Measurements from ENCODE around the gene FAM107B. TPM values are rescaled to one million over a fixed set of nuclear protein-coding genes. Genes with fewer than 3 reads are reported as not detected.

The FAM107B gene
- total and polyA plus RNA-seq, 2 of the 8 experiments (the other 6 are each of a cell fraction or from before 2014, with no cell fraction given): 7.5 to 28.1 TPM

DNA sequence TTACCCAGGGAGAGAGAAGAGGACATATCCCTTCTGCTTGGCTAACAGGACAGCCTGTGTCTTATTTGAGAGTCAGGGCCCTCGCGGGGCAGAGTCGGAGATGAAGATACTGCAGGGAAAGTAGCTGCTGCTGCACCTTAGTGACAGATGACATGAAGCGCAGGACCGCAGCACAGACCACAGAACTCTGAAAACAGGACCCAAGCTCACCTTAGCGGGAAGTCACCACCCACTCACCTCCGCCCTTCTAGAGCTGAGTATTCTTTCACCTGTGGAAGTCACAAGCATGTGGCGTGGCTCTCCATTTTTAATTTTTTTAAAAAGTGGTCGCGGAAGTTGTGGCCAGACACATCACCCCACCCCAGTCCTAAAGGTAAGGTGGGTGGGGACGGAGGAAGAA lies 191.4 kb downstream of the FAM107B start:
- Histone ChIP-seq H2BK5ac (ENCODE audit: low read depth, low read length) (0 out of 2 replicates have a peak overlapping the region, but pooled peaks have one; percentile 29), H3K56ac (replicated peaks; ENCODE audit: insufficient read length, low read depth, low read length) (no peak overlapping the region), H2AK5ac (ENCODE audit: low read depth, low read length) (no peak overlapping the region), H3K4me2 (ENCODE audit: insufficient read depth in 1 of 2, low read depth in 2 of 2, low read length in 2 of 2) (no peak overlapping the region), H2AFZ (ENCODE audit: low read length) (no peak overlapping the region), H2BK12ac (ENCODE audit: low read depth, low read length) (no peak overlapping the region), H2BK20ac (ENCODE audit: low read length) (no peak overlapping the region), H3K79me1 (ENCODE audit: low read depth, low read length) (peaks cover 7% of the 10 kb centered on the region), H3K4me3 (ENCODE audit: extremely low read depth in 1 of 4, insufficient read depth in 2 of 4, low read depth in 3 of 4, low read length in 4 of 4) (no peak overlapping the region; a peak in 1 of 8 replicates), H2BK15ac (ENCODE audit: low read length) (0 out of 2 replicates have a peak overlapping the region, but pooled peaks have one; percentile 22), H3K23me2 (ENCODE audit: low read depth, low read length) (no peaks in the 10 kb centered on the region; the same call in 1 of the 2 replicates), H2BK120ac (replicated peaks; ENCODE audit: low read depth, low read length) (no peak overlapping the region), H3K27ac (ENCODE audit: low read depth, low read length) (no peak overlapping the region), H4K5ac (ENCODE audit: insufficient read length, low read depth, low read length) (no peak overlapping the region), H4K20me1 (replicated peaks in 1 of 2; ENCODE audit: control insufficient read depth in 1 of 2, insufficient read depth in 2 of 2, low read length in 2 of 2) (no peaks in the 10 kb centered on the region), H3K36me3 (ENCODE audit: control insufficient read depth in 2 of 4, insufficient read depth in 4 of 4, low read length in 3 of 4) (no peaks in the 10 kb centered on the region), H3K79me2 (ENCODE audit: control insufficient read depth in 1 of 2, insufficient read depth in 2 of 2, low read length in 2 of 2) (peaks cover 0 to 20% of the 10 kb centered on the region in 2 experiments; a peak in 2 of 4 replicates), H3K23ac (ENCODE audit: insufficient read length) (no peak overlapping the region), H4K91ac (replicated peaks; ENCODE audit: insufficient read length, low read length) (peak overlapping the region; percentile 38), H3K9me3 (ENCODE audit: insufficient read depth in 2 of 2, low read depth in 1 of 2, low read length in 1 of 2) (no peaks in the 10 kb centered on the region), H3K4me1 (replicated peaks in 1 of 4; ENCODE audit: control insufficient read depth in 3 of 4, insufficient read depth in 4 of 4, low read length in 3 of 4) (peaks cover 2 to 13% (median 10%) of the 10 kb centered on the region in 4 experiments; a peak in 6 of 7 replicates), H3K18ac (ENCODE audit: extremely low read depth, low read length) (no peak overlapping the region), H4K8ac (ENCODE audit: extremely low read depth, insufficient read depth, low read length) (peak overlapping the region; percentile 11; the same call in 1 of the 2 replicates), H3K14ac (ENCODE audit: insufficient read length) (no peak overlapping the region), H3K27me3 (replicated peaks in 1 of 4; ENCODE audit: control insufficient read depth in 3 of 4, extremely low read depth in 1 of 4, insufficient read depth in 3 of 4, low read length in 3 of 4) (no peaks in the 10 kb centered on the region), H3K4ac (replicated peaks; ENCODE audit: insufficient read length, low read depth, low read length) (no peak overlapping the region), H3K9ac (replicated peaks in 1 of 4; ENCODE audit: extremely low read depth in 1 of 4, low read depth in 3 of 4, low read length in 3 of 4) (no peak overlapping the region)
- CTCF ChIA-PET (ENCODE audit: partially characterized antibody): no interaction called here
- WGBS, 2 experiments (ENCODE audit: extremely low coverage in 1 of 2, insufficient coverage in 1 of 2, insufficient read length in 1 of 2, insufficient replicate concordance in 2 of 2, low coverage in 1 of 2, low lambda C conversion rate in 2 of 2, missing lambda C conversion rate in 1 of 2): 95% methylated on average over 11 of the region's 11 CpGs; no CpG with 5 or more reads in 1 of the 2 experiments
- no peak for DNase-seq (ENCODE audit: low read depth in 1 of 2, low spot score in 2 of 2)
- TF ChIP-seq MAFK (IDR thresholded peaks at IDR 0.05; ENCODE audit: low read depth, low read length) (no peak), SP1 (IDR thresholded peaks at IDR 0.05; ENCODE audit: low read depth, low read length) (no peak), POLR2A (IDR thresholded peaks at IDR 0.05; ENCODE audit: control extremely low read depth in 1 of 2, low read depth in 2 of 2, low read length in 2 of 2) (no peak), EZH2 (IDR thresholded peaks at IDR 0.05; ENCODE audit: low read depth, low read length, severe bottlenecking) (no peak), ZNF274 (IDR thresholded peaks at IDR 0.05; ENCODE audit: borderline replicate concordance, extremely low read depth, low read length) (no peak)
- TF ChIP-seq, protein P1, sequence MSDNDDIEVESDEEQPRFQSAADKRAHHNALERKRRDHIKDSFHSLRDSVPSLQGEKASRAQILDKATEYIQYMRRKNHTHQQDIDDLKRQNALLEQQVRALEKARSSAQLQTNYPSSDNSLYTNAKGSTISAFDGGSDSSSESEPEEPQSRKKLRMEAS (IDR thresholded peaks at IDR 0.05): no peak
- POLR2A ChIA-PET (ENCODE audit: partially characterized antibody): interaction anchor here (1.1 kb wide), 1 partner anchor 17 kb away, joined by 4 read pairs; no protein-coding TSS in a partner anchor
- no peak for FAIRE-seq

All from H1 (cell line).